B cell (primary cell): Measurements from ENCODE around the gene SNCA. TPM values are rescaled to one million over a fixed set of nuclear protein-coding genes. Genes with fewer than 3 reads are reported as not detected.

Experiments used
- ATAC-seq: fragments of 200-7000 bp; cut with Tn5 transposase; one replicate; pipeline ENCODE4 v1.10.0; 2021; ENCODE audit warnings: low read depth, mild to moderate bottlenecking, moderate number of reproducible peaks, moderate library complexity
- CTCF ChIA-PET: fragments of 350-600 bp; sonication (Branson Sonifier 250); formaldehyde crosslinking; loops from one replicate; lab custom pipeline; 2021; ENCODE audit warnings: antibody characterized with exemption, inconsistent platforms; lab: Charles Lee
- POLR2A ChIA-PET: fragments of 350-600 bp; sonication (Branson Sonifier 250); formaldehyde crosslinking; loops from one replicate; lab custom pipeline; 2021; ENCODE audit warnings: antibody characterized with exemption; lab: Charles Lee
- DNase-seq: peaks from one replicate; pipeline ENCODE4 v3.0.0; 2013
- H2AFZ ChIP-seq: 2 replicates; pipeline ENCODE4 v1.6.1; 2012; ENCODE audit warnings: mild to moderate bottlenecking, low read depth, low read length; ENCODE audit not compliant: insufficient read depth, poor library complexity, severe bottlenecking
- H3K27ac ChIP-seq, 2 donors: 1 replicate in 1 of 2; 2 replicates in 1 of 2; pipeline ENCODE4 v1.5.1; 2012 to 2013; ENCODE audit warnings: low read length in 2 of 2, mild to moderate bottlenecking in 2 of 2, moderate library complexity in 1 of 2
- H3K27me3 ChIP-seq, 4 experiments: fragments of 200-600 bp in 1 of 4; sonication (generic) in 1 of 4; replicated peaks in 1 of 4; 1 replicate in 2 of 4; 2 replicates in 2 of 4; pipeline versions ENCODE4 v1.6.1 to v1.7.0; 2013 to 2016; ENCODE audit warnings: low read length in 3 of 4, mild to moderate bottlenecking in 2 of 4, mixed read lengths in 1 of 4, moderate library complexity in 1 of 4; ENCODE audit not compliant: insufficient read depth in 4 of 4, control insufficient read depth in 3 of 4; ENCODE audit errors: control extremely low read depth in 1 of 4
- H3K36me3 ChIP-seq, 2 experiments: replicated peaks in 1 of 2; 1 replicate in 1 of 2; 2 replicates in 1 of 2; pipeline versions ENCODE4 v1.6.1 to v1.7.1; 2013; ENCODE audit warnings: low read length in 1 of 2; ENCODE audit not compliant: insufficient read depth in 2 of 2, control insufficient read depth in 1 of 2; ENCODE audit errors: control extremely low read depth in 1 of 2, extremely low read depth in 1 of 2
- H3K4me1 ChIP-seq, 2 donors: fragments of 200-600 bp in 1 of 2; sonication (generic) in 1 of 2; 1 replicate in 1 of 2; 2 replicates in 1 of 2; pipeline versions ENCODE4 v1.5.1 to v1.6.1; 2013 to 2017; ENCODE audit warnings: low read length in 2 of 2; ENCODE audit not compliant: control insufficient read depth in 2 of 2, insufficient read depth in 2 of 2
- H3K4me2 ChIP-seq: replicated peaks from 2 replicates; pipeline ENCODE3; 2012; ENCODE audit warnings: mild to moderate bottlenecking, low read depth, low read length; ENCODE audit not compliant: poor library complexity, severe bottlenecking
- H3K4me3 ChIP-seq, 5 experiments: fragments of 200-600 bp in 1 of 5; sonication (generic) in 1 of 5; 1 replicate in 3 of 5; 2 replicates in 2 of 5; pipeline versions ENCODE4 v1.5.1 to v1.7.0; 2011 to 2016; ENCODE audit warnings: low read length in 4 of 5, mild to moderate bottlenecking in 4 of 5, low read depth in 2 of 5, control low read depth in 1 of 5, moderate library complexity in 1 of 5; ENCODE audit not compliant: insufficient read depth in 1 of 5; ENCODE audit errors: control extremely low read depth in 1 of 5, extremely low read depth in 1 of 5
- H3K79me2 ChIP-seq: fragments of 200-600 bp; sonication (generic); one replicate; pipeline ENCODE4 v1.6.0; 2016; ENCODE audit warnings: low read length; ENCODE audit not compliant: control insufficient read depth, insufficient read depth
- H3K9ac ChIP-seq: fragments of 200-600 bp; sonication (generic); 2 replicates; pipeline ENCODE4 v1.6.1; 2017; ENCODE audit warnings: mild to moderate bottlenecking, low read length, moderate library complexity
- H3K9me3 ChIP-seq, 3 donors: one replicate each; pipeline versions ENCODE4 v1.6.1 to v1.7.1; 2013; ENCODE audit warnings: low read length in 2 of 3; ENCODE audit not compliant: control insufficient read depth in 2 of 3, insufficient read depth in 1 of 3; ENCODE audit errors: control extremely low read depth in 1 of 3
- H4K20me1 ChIP-seq: 2 replicates; pipeline ENCODE4 v1.6.0; 2012; ENCODE audit warnings: mild to moderate bottlenecking, low read length; ENCODE audit not compliant: insufficient read depth, control insufficient read depth, poor library complexity, severe bottlenecking
- H3K27ac Mint-ChIP-seq: one replicate; pipeline ENCODE4 v1.8.0; 2021; ENCODE audit warnings: mixed read lengths
- H3K27me3 Mint-ChIP-seq: one replicate; pipeline ENCODE4 v1.8.0; 2021; ENCODE audit warnings: mixed read lengths
- H3K4me1 Mint-ChIP-seq: one replicate; pipeline ENCODE4 v1.8.0; 2021; ENCODE audit warnings: mixed read lengths
- H3K4me3 Mint-ChIP-seq: one replicate; pipeline ENCODE4 v1.8.0; 2021; ENCODE audit warnings: mixed read lengths
- H3K9me3 Mint-ChIP-seq: one replicate; pipeline ENCODE4 v1.8.0; 2022; ENCODE audit warnings: mixed read lengths; ENCODE audit not compliant: insufficient read depth
- CTCF ChIP-seq: fragments of 200-600 bp; IDR thresholded peaks from one replicate; pipeline ENCODE4 v1.8.0; 2022; ENCODE audit warnings: antibody characterized with exemption, mild to moderate bottlenecking
- EZH2 ChIP-seq: IDR thresholded peaks from 2 replicates; pipeline ENCODE4 v1.6.1; 2012; ENCODE audit warnings: borderline replicate concordance, low read depth, mild to moderate bottlenecking, moderate library complexity, low read length; ENCODE audit not compliant: insufficient read depth, poor library complexity, severe bottlenecking
- WGBS: methylation state at CpG from one replicate; pipeline ENCODE4 v1.1.5; 2013; ENCODE audit warnings: missing lambda C conversion rate; ENCODE audit not compliant: insufficient coverage; 5-methylcytosine and 5-hydroxymethylcytosine counted together
- intact Hi-C: fragments of 100-400 bp; cut with micrococcal nuclease; formaldehyde crosslinking; loops from one replicate; pipeline ENCODE4 v1.10.0; 2022
- polyA plus RNA-seq: library from polyadenylated mRNA; depleted of rRNA; stranded (reverse); fragments of >200 nt; gene quantifications from 2 replicates; pipeline ENCODE4 v1.2.3, GENCODE V29; 2012
- total RNA-seq, 2 donors: library from RNA; stranded (reverse); fragments of 120-200 nt in 1 of 2; gene quantifications; 1 replicate in 1 of 2; 2 replicates in 1 of 2; pipeline versions ENCODE4 v1.2.3 to v1.2.4, GENCODE V29; 2013 to 2022

SNCA gene
- total and polyA plus RNA-seq, 2 donors (not counting 1 experiment from before 2014, with no cell fraction given) = 0.48 to 1.3 TPM

GRCh38 chr4:89797117-89797516 lies 39.8 kb downstream of the SNCA start:
- H3K9ac ChIP-seq = no peak overlapping the region
- Mint-ChIP-seq H3K4me3 (no peak overlapping the region), H3K27me3 (peaks cover 3% of the 10 kb centered on the region), H3K4me1 (no peaks in the 10 kb centered on the region), H3K27ac (no peak overlapping the region), H3K9me3 (no peaks in the 10 kb centered on the region)
- TF ChIP-seq CTCF (no peak), EZH2 (no peak)
- no peak overlapping the region for H3K4me3 ChIP-seq
- H2AFZ ChIP-seq = no peak overlapping the region
- CTCF ChIA-PET = no interaction called here
- no peaks in the 10 kb centered on the region for H3K9me3 ChIP-seq
- no peaks in the 10 kb centered on the region for H4K20me1 ChIP-seq
- POLR2A ChIA-PET = no interaction called here
- H3K27me3 ChIP-seq = no peaks in the 10 kb centered on the region
- H3K4me1 ChIP-seq = no peaks in the 10 kb centered on the region
- H3K4me2 ChIP-seq = no peak overlapping the region
- no peaks in the 10 kb centered on the region for H3K36me3 ChIP-seq
- ATAC-seq (no peak), DNase-seq (no peak)
- no peaks in the 10 kb centered on the region for H3K79me2 ChIP-seq
- intact Hi-C loops = no loop called here
- no peak overlapping the region for H3K27ac ChIP-seq

GRCh38 chr4:89788206-89789072 lies 48.5 kb downstream of the SNCA start:
- H3K27ac Mint-ChIP-seq = no peak overlapping the region
- no peak for TF ChIP-seq CTCF
- TF ChIP-seq EZH2 = no peak
- DNase-seq (no peak), ATAC-seq (no peak)
- no CpG with 5 or more reads among the region's 2 CpGs for WGBS
- H3K27me3 ChIP-seq = no peaks in the 10 kb centered on the region
- H3K4me1 ChIP-seq = no peaks in the 10 kb centered on the region
- CTCF ChIA-PET = no interaction called here
- POLR2A ChIA-PET = no interaction called here
- no peaks in the 10 kb centered on the region for H3K36me3 ChIP-seq
- no peak overlapping the region for H3K9ac ChIP-seq
- no peaks in the 10 kb centered on the region for H3K27me3 Mint-ChIP-seq
- intact Hi-C loops = no loop called here
- H3K4me1 Mint-ChIP-seq = no peaks in the 10 kb centered on the region
- H4K20me1 ChIP-seq = no peaks in the 10 kb centered on the region
- H3K4me2 ChIP-seq = no peak overlapping the region
- H3K4me3 ChIP-seq = no peak overlapping the region
- no peak overlapping the region for H2AFZ ChIP-seq
- H3K4me3 Mint-ChIP-seq = no peak overlapping the region
- no peaks in the 10 kb centered on the region for H3K9me3 ChIP-seq
- H3K79me2 ChIP-seq = no peaks in the 10 kb centered on the region
- H3K9me3 Mint-ChIP-seq = no peaks in the 10 kb centered on the region
- no peak overlapping the region for H3K27ac ChIP-seq
